HepG2 (cell line): ENCODE results near the gene THBS1.

ENCODE experiments used
- CTCF ChIP-seq: sonication (generic); formaldehyde crosslinking; IDR thresholded peaks from 2 replicates; pipeline ENCODE4 v1.5.0; 2020; ENCODE audit warnings: mild to moderate bottlenecking, missing genetic modification reagents, moderate library complexity
- ETV5 ChIP-seq: IDR thresholded peaks from 2 replicates; pipeline ENCODE4 v1.6.1; 2018; ENCODE audit warnings: missing biosample characterization, missing genetic modification reagents, inconsistent platforms, borderline replicate concordance
- POLR2A ChIP-seq, 2 experiments: IDR thresholded peaks; 2 replicates each; pipeline ENCODE4 v1.6.1; 2011; ENCODE audit warnings: low read depth in 2 of 2, low read length in 2 of 2, mild to moderate bottlenecking in 1 of 2, moderate library complexity in 1 of 2; ENCODE audit not compliant: insufficient read depth in 1 of 2
- RFX5 ChIP-seq: IDR thresholded peaks from 2 replicates; pipeline ENCODE4 v1.6.1; 2011; ENCODE audit warnings: low read depth, low read length, improper control_type of control experiment
- SALL2 ChIP-seq: sonication (generic); formaldehyde crosslinking; IDR thresholded peaks from 2 replicates; pipeline ENCODE4 v1.8.1; 2023; ENCODE audit warnings: mild to moderate bottlenecking, missing genetic modification reagents, inconsistent platforms
- SOX6 ChIP-seq, 2 experiments: fragments of 450-650 bp in 1 of 2; sonication (generic) in 1 of 2; formaldehyde crosslinking in 1 of 2; IDR thresholded peaks; 2 replicates each; pipeline versions ENCODE4 v1.4.0 to v1.6.1; 2017 to 2020; ENCODE audit warnings: antibody characterized with exemption in 1 of 2, mild to moderate bottlenecking in 1 of 2, missing genetic modification reagents in 1 of 2
- USF2 ChIP-seq, 2 experiments: sonication (generic) in 1 of 2; formaldehyde crosslinking in 1 of 2; IDR thresholded peaks; 2 replicates each; pipeline versions ENCODE4 v1.5.1 to v1.6.1; 2011 to 2020; ENCODE audit warnings: borderline replicate concordance in 1 of 2, low read depth in 1 of 2, low read length in 1 of 2, mild to moderate bottlenecking in 1 of 2, missing genetic modification reagents in 1 of 2, moderate library complexity in 1 of 2
- ZBTB44 ChIP-seq: sonication (generic); formaldehyde crosslinking; IDR thresholded peaks from 2 replicates; pipeline ENCODE4 v1.4.0; 2020; ENCODE audit warnings: missing genetic modification reagents
- ZNF274 ChIP-seq: sonication (generic); formaldehyde crosslinking; IDR thresholded peaks from 2 replicates; pipeline ENCODE4 v1.5.1; 2020; ENCODE audit warnings: mild to moderate bottlenecking, missing genetic modification reagents
- ZNF431 ChIP-seq: sonication (generic); formaldehyde crosslinking; IDR thresholded peaks from 2 replicates; pipeline ENCODE4 v1.9.0; 2022; ENCODE audit warnings: missing genetic modification reagents, low read depth, mild to moderate bottlenecking, borderline replicate concordance
- TF ChIP-seq, protein P1 (sequence below), 2 experiments: fragments of 450-650 bp in 1 of 2; sonication (generic) in 1 of 2; formaldehyde crosslinking; IDR thresholded peaks; 2 replicates each; pipeline versions ENCODE4 v1.5.0 to v1.8.0; 2020 to 2022; ENCODE audit warnings: mild to moderate bottlenecking in 1 of 2, missing genetic modification reagents in 1 of 2
- TF ChIP-seq, protein P2 (sequence below): sonication (generic); formaldehyde crosslinking; IDR thresholded peaks from 2 replicates; pipeline ENCODE4 v1.4.0; 2020; ENCODE audit warnings: missing genetic modification reagents
- TF ChIP-seq, protein P3 (sequence below): sonication (generic); formaldehyde crosslinking; IDR thresholded peaks from 2 replicates; pipeline ENCODE4 v1.8.0; 2022; ENCODE audit warnings: missing genetic modification reagents, mild to moderate bottlenecking, moderate library complexity, borderline replicate concordance

GRCh38 chr15:39627451-39628143 lies 46.7 kb downstream of the THBS1 start:
- no peak for TF ChIP-seq RFX5
- no peak for TF ChIP-seq SALL2 (CRISPR knock-in tag)
- no peak for TF ChIP-seq CTCF (CRISPR knock-in tag)
- TF ChIP-seq, protein P1, sequence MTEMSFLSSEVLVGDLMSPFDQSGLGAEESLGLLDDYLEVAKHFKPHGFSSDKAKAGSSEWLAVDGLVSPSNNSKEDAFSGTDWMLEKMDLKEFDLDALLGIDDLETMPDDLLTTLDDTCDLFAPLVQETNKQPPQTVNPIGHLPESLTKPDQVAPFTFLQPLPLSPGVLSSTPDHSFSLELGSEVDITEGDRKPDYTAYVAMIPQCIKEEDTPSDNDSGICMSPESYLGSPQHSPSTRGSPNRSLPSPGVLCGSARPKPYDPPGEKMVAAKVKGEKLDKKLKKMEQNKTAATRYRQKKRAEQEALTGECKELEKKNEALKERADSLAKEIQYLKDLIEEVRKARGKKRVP (CRISPR knock-in tag; IDR thresholded peaks at IDR 0.05), result no peak
- no peak for TF ChIP-seq USF2 (IDR thresholded peaks at IDR 0.05; ENCODE audit: low read depth, low read length)
- no peak for TF ChIP-seq USF2 (CRISPR knock-in tag; IDR thresholded peaks at IDR 0.05; ENCODE audit: borderline replicate concordance)
- TF ChIP-seq, protein P2, sequence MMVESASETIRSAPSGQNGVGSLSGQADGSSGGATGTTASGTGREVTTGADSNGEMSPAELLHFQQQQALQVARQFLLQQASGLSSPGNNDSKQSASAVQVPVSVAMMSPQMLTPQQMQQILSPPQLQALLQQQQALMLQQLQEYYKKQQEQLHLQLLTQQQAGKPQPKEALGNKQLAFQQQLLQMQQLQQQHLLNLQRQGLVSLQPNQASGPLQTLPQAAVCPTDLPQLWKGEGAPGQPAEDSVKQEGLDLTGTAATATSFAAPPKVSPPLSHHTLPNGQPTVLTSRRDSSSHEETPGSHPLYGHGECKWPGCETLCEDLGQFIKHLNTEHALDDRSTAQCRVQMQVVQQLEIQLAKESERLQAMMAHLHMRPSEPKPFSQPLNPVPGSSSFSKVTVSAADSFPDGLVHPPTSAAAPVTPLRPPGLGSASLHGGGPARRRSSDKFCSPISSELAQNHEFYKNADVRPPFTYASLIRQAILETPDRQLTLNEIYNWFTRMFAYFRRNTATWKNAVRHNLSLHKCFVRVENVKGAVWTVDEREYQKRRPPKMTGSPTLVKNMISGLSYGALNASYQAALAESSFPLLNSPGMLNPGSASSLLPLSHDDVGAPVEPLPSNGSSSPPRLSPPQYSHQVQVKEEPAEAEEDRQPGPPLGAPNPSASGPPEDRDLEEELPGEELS (CRISPR knock-in tag), result no peak
- no peak for TF ChIP-seq ETV5 (CRISPR knock-in tag)
- TF ChIP-seq ZBTB44 (CRISPR knock-in tag), result no peak
- TF ChIP-seq POLR2A (IDR thresholded peaks at IDR 0.05; ENCODE audit: insufficient read depth in 1 of 2, low read depth in 2 of 2, low read length in 2 of 2), result no peak
- TF ChIP-seq SOX6 (IDR thresholded peaks at IDR 0.05), result no peak
- TF ChIP-seq SOX6 (CRISPR knock-in tag; IDR thresholded peaks at IDR 0.05), result no peak
- TF ChIP-seq ZNF431 (CRISPR knock-in tag), result no peak
- TF ChIP-seq ZNF274 (CRISPR knock-in tag), result no peak
- TF ChIP-seq, protein P3, sequence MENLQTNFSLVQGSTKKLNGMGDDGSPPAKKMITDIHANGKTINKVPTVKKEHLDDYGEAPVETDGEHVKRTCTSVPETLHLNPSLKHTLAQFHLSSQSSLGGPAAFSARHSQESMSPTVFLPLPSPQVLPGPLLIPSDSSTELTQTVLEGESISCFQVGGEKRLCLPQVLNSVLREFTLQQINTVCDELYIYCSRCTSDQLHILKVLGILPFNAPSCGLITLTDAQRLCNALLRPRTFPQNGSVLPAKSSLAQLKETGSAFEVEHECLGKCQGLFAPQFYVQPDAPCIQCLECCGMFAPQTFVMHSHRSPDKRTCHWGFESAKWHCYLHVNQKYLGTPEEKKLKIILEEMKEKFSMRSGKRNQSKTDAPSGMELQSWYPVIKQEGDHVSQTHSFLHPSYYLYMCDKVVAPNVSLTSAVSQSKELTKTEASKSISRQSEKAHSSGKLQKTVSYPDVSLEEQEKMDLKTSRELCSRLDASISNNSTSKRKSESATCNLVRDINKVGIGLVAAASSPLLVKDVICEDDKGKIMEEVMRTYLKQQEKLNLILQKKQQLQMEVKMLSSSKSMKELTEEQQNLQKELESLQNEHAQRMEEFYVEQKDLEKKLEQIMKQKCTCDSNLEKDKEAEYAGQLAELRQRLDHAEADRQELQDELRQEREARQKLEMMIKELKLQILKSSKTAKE, result no peak
